IMR-90 (cell line): Measurements from ENCODE around the gene MCF2L.
"Not testable (repeated sequence)": the region's sequence is repeated elsewhere in the genome, so short reads cannot be mapped to it uniquely, and the experiment has no call there.

Experiments
- BHLHE40 ChIP-seq: fragments of 150-350 bp; IDR thresholded peaks from 2 replicates; pipeline ENCODE4 v1.6.1; 2016; ENCODE audit warnings: mild to moderate bottlenecking, low read depth, low read length
- MXI1 ChIP-seq: IDR thresholded peaks from 2 replicates; pipeline ENCODE4 v1.6.1; 2012; ENCODE audit warnings: low read depth, mild to moderate bottlenecking, low read length, moderate library complexity, borderline replicate concordance
- POLR2A ChIP-seq: IDR thresholded peaks from 2 replicates; pipeline ENCODE4 v1.6.1; 2012; ENCODE audit warnings: mild to moderate bottlenecking, low read depth, low read length
- RFX5 ChIP-seq: IDR thresholded peaks from 2 replicates; pipeline ENCODE4 v1.8.0; 2012; ENCODE audit warnings: low read depth, mild to moderate bottlenecking, low read length, moderate library complexity
- TF ChIP-seq, protein P1 (sequence below): fragments of 150-350 bp; IDR thresholded peaks from 2 replicates; pipeline ENCODE4 v1.6.1; 2016; ENCODE audit warnings: low read depth, mild to moderate bottlenecking, low read length, moderate library complexity, borderline replicate concordance
- TF ChIP-seq, protein P2 (sequence below): conservative IDR thresholded peaks from 2 replicates; pipeline ENCODE4 v1.5.1; 2012; ENCODE audit warnings: mild to moderate bottlenecking, low read depth, low read length, improper control_type of control experiment
- TF ChIP-seq, protein P3 (sequence below): fragments of 150-350 bp; IDR thresholded peaks from 2 replicates; pipeline ENCODE4 v1.6.1; 2017; ENCODE audit warnings: mild to moderate bottlenecking, antibody characterized with exemption, low read length, low read depth

DNA sequence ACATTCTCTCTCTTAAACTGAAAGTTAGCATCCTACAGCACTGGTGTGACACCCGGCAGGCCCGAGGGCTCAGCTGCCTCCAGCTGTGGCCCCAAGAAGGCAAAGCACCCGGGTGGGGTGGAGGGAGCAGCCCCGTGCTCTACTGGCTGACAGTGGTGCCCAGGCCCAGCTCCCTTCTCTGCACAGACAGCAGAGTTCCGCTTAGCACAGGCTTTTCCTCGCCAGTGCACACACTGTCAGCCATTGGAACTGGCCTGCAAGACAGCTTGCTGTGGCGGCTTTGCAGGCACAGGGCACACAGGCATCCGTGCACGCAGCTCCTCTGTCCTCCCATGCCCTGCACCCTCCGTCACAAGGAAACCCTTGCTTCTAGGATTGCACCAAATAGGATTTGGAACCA, 133.3 kb downstream of the MCF2L start:
- TF ChIP-seq, protein P1, sequence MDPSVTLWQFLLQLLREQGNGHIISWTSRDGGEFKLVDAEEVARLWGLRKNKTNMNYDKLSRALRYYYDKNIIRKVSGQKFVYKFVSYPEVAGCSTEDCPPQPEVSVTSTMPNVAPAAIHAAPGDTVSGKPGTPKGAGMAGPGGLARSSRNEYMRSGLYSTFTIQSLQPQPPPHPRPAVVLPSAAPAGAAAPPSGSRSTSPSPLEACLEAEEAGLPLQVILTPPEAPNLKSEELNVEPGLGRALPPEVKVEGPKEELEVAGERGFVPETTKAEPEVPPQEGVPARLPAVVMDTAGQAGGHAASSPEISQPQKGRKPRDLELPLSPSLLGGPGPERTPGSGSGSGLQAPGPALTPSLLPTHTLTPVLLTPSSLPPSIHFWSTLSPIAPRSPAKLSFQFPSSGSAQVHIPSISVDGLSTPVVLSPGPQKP: not testable (repeated sequence)
- TF ChIP-seq, protein P2, sequence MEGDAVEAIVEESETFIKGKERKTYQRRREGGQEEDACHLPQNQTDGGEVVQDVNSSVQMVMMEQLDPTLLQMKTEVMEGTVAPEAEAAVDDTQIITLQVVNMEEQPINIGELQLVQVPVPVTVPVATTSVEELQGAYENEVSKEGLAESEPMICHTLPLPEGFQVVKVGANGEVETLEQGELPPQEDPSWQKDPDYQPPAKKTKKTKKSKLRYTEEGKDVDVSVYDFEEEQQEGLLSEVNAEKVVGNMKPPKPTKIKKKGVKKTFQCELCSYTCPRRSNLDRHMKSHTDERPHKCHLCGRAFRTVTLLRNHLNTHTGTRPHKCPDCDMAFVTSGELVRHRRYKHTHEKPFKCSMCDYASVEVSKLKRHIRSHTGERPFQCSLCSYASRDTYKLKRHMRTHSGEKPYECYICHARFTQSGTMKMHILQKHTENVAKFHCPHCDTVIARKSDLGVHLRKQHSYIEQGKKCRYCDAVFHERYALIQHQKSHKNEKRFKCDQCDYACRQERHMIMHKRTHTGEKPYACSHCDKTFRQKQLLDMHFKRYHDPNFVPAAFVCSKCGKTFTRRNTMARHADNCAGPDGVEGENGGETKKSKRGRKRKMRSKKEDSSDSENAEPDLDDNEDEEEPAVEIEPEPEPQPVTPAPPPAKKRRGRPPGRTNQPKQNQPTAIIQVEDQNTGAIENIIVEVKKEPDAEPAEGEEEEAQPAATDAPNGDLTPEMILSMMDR: not testable (repeated sequence)
- TF ChIP-seq POLR2A, MXI1, RFX5, BHLHE40: not testable (repeated sequence)
- TF ChIP-seq, protein P3, sequence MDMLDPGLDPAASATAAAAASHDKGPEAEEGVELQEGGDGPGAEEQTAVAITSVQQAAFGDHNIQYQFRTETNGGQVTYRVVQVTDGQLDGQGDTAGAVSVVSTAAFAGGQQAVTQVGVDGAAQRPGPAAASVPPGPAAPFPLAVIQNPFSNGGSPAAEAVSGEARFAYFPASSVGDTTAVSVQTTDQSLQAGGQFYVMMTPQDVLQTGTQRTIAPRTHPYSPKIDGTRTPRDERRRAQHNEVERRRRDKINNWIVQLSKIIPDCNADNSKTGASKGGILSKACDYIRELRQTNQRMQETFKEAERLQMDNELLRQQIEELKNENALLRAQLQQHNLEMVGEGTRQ: not testable (repeated sequence)
